ENCODE results near the gene AQP4.

Gene AQP4

DNA sequence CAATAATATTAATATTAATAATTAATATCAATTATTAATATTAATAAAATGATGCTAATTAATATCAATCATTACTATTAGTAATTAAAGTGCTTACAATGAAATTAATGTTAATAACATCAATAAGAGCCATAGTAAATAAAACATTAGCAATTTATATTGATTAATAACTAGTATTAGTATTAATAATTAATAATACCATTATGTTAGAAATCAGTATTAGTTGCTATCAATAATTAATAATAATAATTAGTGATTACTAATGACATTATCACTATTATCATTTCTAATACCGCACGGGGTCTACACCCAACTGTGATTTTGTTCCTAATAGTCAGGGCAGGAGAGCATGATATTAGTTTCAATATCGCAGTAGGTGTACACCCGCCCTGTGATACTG, 22.8 kb upstream of the AQP4 start:
- H3K9me3 ChIP-seq (replicated peaks in 1 of 2; ENCODE audit: control insufficient read depth in 2 of 2, insufficient read depth in 1 of 2, low read depth in 1 of 2, low read length in 2 of 2) = no peaks in the 10 kb centered on the region
- H4K8ac ChIP-seq (ENCODE audit: low read depth, low read length) = no peak overlapping the region
- WGBS, 2 donors (ENCODE audit: extremely low coverage in 2 of 2, insufficient read length in 2 of 2, insufficient replicate concordance in 1 of 2) = no CpG with 5 or more reads among the region's 4 CpGs

GRCh38 chr18:26875040-26875654, 9.6 kb upstream of the AQP4 start:
- Histone ChIP-seq H4K91ac (ENCODE audit: low read depth, low read length, poor library complexity) (no peak overlapping the region), H2AFZ (ENCODE audit: low read length) (no peak overlapping the region), H2BK15ac (ENCODE audit: low read length) (no peak overlapping the region), H3K18ac (ENCODE audit: low read length) (no peak overlapping the region), H2BK12ac (ENCODE audit: low read length) (no peak overlapping the region), H3K36me3 (replicated peaks in 1 of 2; ENCODE audit: control insufficient read depth in 2 of 2, insufficient read depth in 2 of 2, low read length in 2 of 2) (no peaks in the 10 kb centered on the region), H3K27me3 (ENCODE audit: control insufficient read depth in 3 of 3, insufficient read depth in 3 of 3, low read depth in 1 of 3, low read length in 3 of 3) (no peaks in the 10 kb centered on the region), H3K27ac (replicated peaks; ENCODE audit: low read length) (no peak overlapping the region), H3K4ac (ENCODE audit: low read length) (no peak overlapping the region), H4K8ac (ENCODE audit: low read depth, low read length) (no peak overlapping the region), H3K9ac (ENCODE audit: low read depth, low read length, poor library complexity) (no peak overlapping the region), H3K4me3 (ENCODE audit: low read length in 2 of 2) (no peak overlapping the region), H2BK5ac (ENCODE audit: low read length) (no peak overlapping the region), H3K23ac (ENCODE audit: low read depth, low read length, poor library complexity) (no peak overlapping the region), H2BK120ac (ENCODE audit: low read depth, low read length) (no peak overlapping the region), H3K4me1 (ENCODE audit: control insufficient read depth in 2 of 2, insufficient read depth in 1 of 2, low read depth in 1 of 2, low read length in 2 of 2) (peaks cover 0 to 3% of the 10 kb centered on the region in 2 donors), H2AK5ac (ENCODE audit: low read depth, low read length) (no peak overlapping the region), H3K79me1 (ENCODE audit: low read depth, low read length) (no peaks in the 10 kb centered on the region), H3K4me2 (ENCODE audit: insufficient read depth, low read length, poor library complexity, severe bottlenecking) (no peak overlapping the region), H3K9me3 (replicated peaks in 1 of 2; ENCODE audit: control insufficient read depth in 2 of 2, insufficient read depth in 1 of 2, low read depth in 1 of 2, low read length in 2 of 2) (no peaks in the 10 kb centered on the region), H3K14ac (ENCODE audit: low read length) (no peak overlapping the region)
- no CpG with 5 or more reads among the region's 2 CpGs for WGBS, 2 donors (ENCODE audit: extremely low coverage in 2 of 2, insufficient read length in 2 of 2, insufficient replicate concordance in 1 of 2)
- no peak for DNase-seq (ENCODE audit: low spot score)

More for the DNA sequence above, 22.8 kb upstream of the AQP4 start:
- no peaks in the 10 kb centered on the region for H3K36me3 ChIP-seq (replicated peaks in 1 of 2; ENCODE audit: control insufficient read depth in 2 of 2, insufficient read depth in 2 of 2, low read length in 2 of 2)
- H2AFZ ChIP-seq (ENCODE audit: low read length) = no peak overlapping the region
- H3K18ac ChIP-seq (ENCODE audit: low read length) = no peak overlapping the region
- no peak for DNase-seq (ENCODE audit: low spot score)
- H2BK12ac ChIP-seq (ENCODE audit: low read length) = no peak overlapping the region
- H2BK120ac ChIP-seq (ENCODE audit: low read depth, low read length) = no peak overlapping the region
- H3K4ac ChIP-seq (ENCODE audit: low read length) = no peak overlapping the region
- no peak overlapping the region for H3K4me3 ChIP-seq (ENCODE audit: low read length in 2 of 2)
- H4K91ac ChIP-seq (ENCODE audit: low read depth, low read length, poor library complexity) = no peak overlapping the region
- H3K27ac ChIP-seq (replicated peaks; ENCODE audit: low read length) = no peak overlapping the region
- no peak overlapping the region for H3K14ac ChIP-seq (ENCODE audit: low read length)
- H3K27me3 ChIP-seq (ENCODE audit: control insufficient read depth in 3 of 3, insufficient read depth in 3 of 3, low read depth in 1 of 3, low read length in 3 of 3) = no peaks in the 10 kb centered on the region
- H3K23ac ChIP-seq (ENCODE audit: low read depth, low read length, poor library complexity) = no peak overlapping the region
- no peaks in the 10 kb centered on the region for H3K79me1 ChIP-seq (ENCODE audit: low read depth, low read length)
- H2AK5ac ChIP-seq (ENCODE audit: low read depth, low read length) = no peak overlapping the region
- H3K9ac ChIP-seq (ENCODE audit: low read depth, low read length, poor library complexity) = no peak overlapping the region
- no peak overlapping the region for H2BK5ac ChIP-seq (ENCODE audit: low read length)
- no peak overlapping the region for H2BK15ac ChIP-seq (ENCODE audit: low read length)
- H3K4me1 ChIP-seq (ENCODE audit: control insufficient read depth in 2 of 2, insufficient read depth in 1 of 2, low read depth in 1 of 2, low read length in 2 of 2) = no peaks in the 10 kb centered on the region
- no peak overlapping the region for H3K4me2 ChIP-seq (ENCODE audit: insufficient read depth, low read length, poor library complexity, severe bottlenecking)

GRCh38 chr18:26874283-26874682, 8.8 kb upstream of the AQP4 start:
- H3K14ac ChIP-seq (ENCODE audit: low read length) = no peak overlapping the region
- peaks cover 0 to 3% of the 10 kb centered on the region in 2 donors for H3K4me1 ChIP-seq (ENCODE audit: control insufficient read depth in 2 of 2, insufficient read depth in 1 of 2, low read depth in 1 of 2, low read length in 2 of 2)
- no peak overlapping the region for H3K4me2 ChIP-seq (ENCODE audit: insufficient read depth, low read length, poor library complexity, severe bottlenecking)
- H2BK12ac ChIP-seq (ENCODE audit: low read length) = no peak overlapping the region
- H2AK5ac ChIP-seq (ENCODE audit: low read depth, low read length) = no peak overlapping the region
- no peak overlapping the region for H3K9ac ChIP-seq (ENCODE audit: low read depth, low read length, poor library complexity)
- H3K27me3 ChIP-seq (ENCODE audit: control insufficient read depth in 3 of 3, insufficient read depth in 3 of 3, low read depth in 1 of 3, low read length in 3 of 3) = no peaks in the 10 kb centered on the region
- H4K8ac ChIP-seq (ENCODE audit: low read depth, low read length) = no peak overlapping the region
- no peak overlapping the region for H2BK5ac ChIP-seq (ENCODE audit: low read length)
- no peaks in the 10 kb centered on the region for H3K79me1 ChIP-seq (ENCODE audit: low read depth, low read length)
- no peak overlapping the region for H3K23ac ChIP-seq (ENCODE audit: low read depth, low read length, poor library complexity)
- no peaks in the 10 kb centered on the region for H3K9me3 ChIP-seq (replicated peaks in 1 of 2; ENCODE audit: control insufficient read depth in 2 of 2, insufficient read depth in 1 of 2, low read depth in 1 of 2, low read length in 2 of 2)
- H2AFZ ChIP-seq (ENCODE audit: low read length) = no peak overlapping the region
- H3K4me3 ChIP-seq (ENCODE audit: low read length in 2 of 2) = no peak overlapping the region
- H3K27ac ChIP-seq (replicated peaks; ENCODE audit: low read length) = no peak overlapping the region
- no peak overlapping the region for H3K4ac ChIP-seq (ENCODE audit: low read length)
- no peak overlapping the region for H2BK15ac ChIP-seq (ENCODE audit: low read length)
- no peak overlapping the region for H3K18ac ChIP-seq (ENCODE audit: low read length)
- no peak overlapping the region for H2BK120ac ChIP-seq (ENCODE audit: low read depth, low read length)
- DNase-seq (ENCODE audit: low spot score) = no peak
- no peaks in the 10 kb centered on the region for H3K36me3 ChIP-seq (replicated peaks in 1 of 2; ENCODE audit: control insufficient read depth in 2 of 2, insufficient read depth in 2 of 2, low read length in 2 of 2)
- H4K91ac ChIP-seq (ENCODE audit: low read depth, low read length, poor library complexity) = no peak overlapping the region

DNA sequence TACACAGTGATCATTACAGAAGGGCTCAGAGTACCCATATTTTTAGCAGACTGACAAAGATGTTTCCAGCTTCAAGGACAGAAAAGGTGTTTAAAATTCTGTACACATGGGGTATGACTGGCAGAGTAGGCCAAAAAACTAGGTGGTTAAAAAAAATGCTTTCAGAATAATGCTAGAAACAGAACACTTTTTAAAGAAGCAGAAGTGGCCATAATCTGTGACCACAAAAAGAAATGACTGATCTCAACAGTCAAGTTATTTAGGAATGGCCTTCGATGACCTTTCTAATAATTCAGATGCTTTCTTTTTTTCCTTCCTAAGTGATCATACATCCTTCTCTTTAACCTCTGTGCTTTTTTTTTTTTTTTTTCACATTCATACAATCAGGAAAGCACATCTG, 4.1 kb upstream of the AQP4 start:
- Histone ChIP-seq H3K23ac (ENCODE audit: low read depth, low read length, poor library complexity) (no peak overlapping the region), H3K36me3 (replicated peaks in 1 of 2; ENCODE audit: control insufficient read depth in 2 of 2, insufficient read depth in 2 of 2, low read length in 2 of 2) (no peaks in the 10 kb centered on the region), H3K14ac (ENCODE audit: low read length) (no peak overlapping the region), H2AK5ac (ENCODE audit: low read depth, low read length) (no peak overlapping the region), H4K91ac (ENCODE audit: low read depth, low read length, poor library complexity) (no peak overlapping the region), H3K4me3 (ENCODE audit: low read length in 2 of 2) (no peak overlapping the region), H2BK12ac (ENCODE audit: low read length) (no peak overlapping the region), H2BK120ac (ENCODE audit: low read depth, low read length) (no peak overlapping the region), H3K27ac (replicated peaks; ENCODE audit: low read length) (no peak overlapping the region), H3K79me1 (ENCODE audit: low read depth, low read length) (no peaks in the 10 kb centered on the region), H2BK5ac (ENCODE audit: low read length) (no peak overlapping the region), H3K27me3 (ENCODE audit: control insufficient read depth in 3 of 3, insufficient read depth in 3 of 3, low read depth in 1 of 3, low read length in 3 of 3) (no peaks in the 10 kb centered on the region), H3K4me1 (ENCODE audit: control insufficient read depth in 2 of 2, insufficient read depth in 1 of 2, low read depth in 1 of 2, low read length in 2 of 2) (peaks cover 3 to 13% of the 10 kb centered on the region in 2 donors), H3K9me3 (replicated peaks in 1 of 2; ENCODE audit: control insufficient read depth in 2 of 2, insufficient read depth in 1 of 2, low read depth in 1 of 2, low read length in 2 of 2) (no peaks in the 10 kb centered on the region), H4K8ac (ENCODE audit: low read depth, low read length) (no peak overlapping the region), H2BK15ac (ENCODE audit: low read length) (no peak overlapping the region), H3K9ac (ENCODE audit: low read depth, low read length, poor library complexity) (no peak overlapping the region), H2AFZ (ENCODE audit: low read length) (no peak overlapping the region), H3K4me2 (ENCODE audit: insufficient read depth, low read length, poor library complexity, severe bottlenecking) (no peak overlapping the region), H3K18ac (ENCODE audit: low read length) (no peak overlapping the region), H3K4ac (ENCODE audit: low read length) (no peak overlapping the region)
- DNase-seq (ENCODE audit: low spot score) = no peak
- WGBS, 2 donors (ENCODE audit: extremely low coverage in 2 of 2, insufficient read length in 2 of 2, insufficient replicate concordance in 1 of 2) = no CpG with 5 or more reads among the region's 1 CpG
